Colon (tissue), 2 donors: ENCODE results near the gene FAM47A.

Source experiments
- FAIRE-seq: peaks from 2 replicates; lab custom pipeline; 2012; peaks lifted over from hg19 to GRCh38; lab: Jason Lieb, UNC
- donor health status: control.
- donor health status: control.

Gene FAM47A

DNA sequence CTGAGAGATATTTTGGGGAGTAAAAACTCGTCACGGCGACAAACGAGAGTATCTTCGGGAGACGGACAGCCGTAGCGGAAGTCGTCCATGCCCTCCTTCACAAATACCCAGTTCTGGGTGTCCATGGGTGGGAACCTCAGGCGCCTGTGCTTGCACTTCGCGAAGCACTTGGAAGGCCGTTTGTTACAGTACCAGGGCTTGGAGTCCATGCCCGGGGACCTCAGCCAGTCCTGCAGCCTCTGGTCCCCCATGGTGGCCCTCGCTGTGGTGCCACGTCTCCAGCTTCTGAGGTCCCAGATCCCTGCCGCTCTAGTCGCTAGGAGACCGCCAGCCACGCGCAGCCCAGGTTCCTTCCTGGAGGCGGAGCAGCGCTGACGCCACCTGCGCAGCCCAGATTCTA is at the start of gene FAM47A:
Gene FAM47A, minus strand, starts transcription at position 287 of the 400 bp plus-strand sequence. Its CDS starts 36 bp downstream, at position 251.
- no peak for FAIRE-seq

- FAIRE-seq, result no peak
Measured at GRCh38 chrX:34147345-34147744, 15.2 kb upstream of the FAM47A start.

GRCh38 chrX:34146906-34147305 is 14.8 kb upstream of the FAM47A start:
- FAIRE-seq, result no peak

- no peak for FAIRE-seq
Measured at GRCh38 chrX:34144246-34144645, 12.1 kb upstream of the FAM47A start.

- FAIRE-seq, result no peak
Measured at GRCh38 chrX:34140816-34141215, 8.7 kb upstream of the FAM47A start.

GRCh38 chrX:34130980-34131744 is 952 bp downstream of the FAM47A start:
- FAIRE-seq, result no peak

GRCh38 chrX:34130501-34130900 is 1.6 kb downstream of the FAM47A start:
- no peak for FAIRE-seq

GRCh38 chrX:34126011-34126410 is 6.1 kb downstream of the FAM47A start:
- no peak for FAIRE-seq

GRCh38 chrX:34119122-34119521 is 13.0 kb downstream of the FAM47A start:
- FAIRE-seq, result no peak

DNA sequence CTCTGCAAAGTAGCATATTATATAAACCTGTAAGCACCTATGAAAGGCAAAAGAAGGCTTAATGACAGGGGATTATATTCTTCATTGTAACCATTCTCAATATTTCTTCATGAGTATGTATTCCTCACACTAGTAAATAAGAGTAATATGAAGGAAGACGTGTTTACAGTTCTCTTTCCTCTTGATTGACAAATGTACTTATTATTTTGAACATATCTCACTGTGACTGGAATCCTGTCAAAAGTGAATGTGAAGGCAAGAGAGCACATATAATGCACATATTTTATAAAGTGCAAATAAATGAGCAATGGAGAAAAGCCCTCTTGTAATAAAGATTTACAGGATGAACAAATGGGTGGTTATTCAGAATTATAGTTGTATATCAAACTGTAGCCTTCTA is 19.7 kb downstream of the FAM47A start:
- no peak for FAIRE-seq
